Astrocyte of the spinal cord (primary cell): Measurements from ENCODE around the gene ADCK1.
"Not testable (repeated sequence)": the region's sequence is repeated elsewhere in the genome, so short reads cannot be mapped to it uniquely, and the experiment has no call there.

Experiments used
- DNase-seq: peaks from one replicate; pipeline ENCODE4 v3.0.0; 2011; ENCODE audit warnings: low read depth, low spot score
- H3K4me3 ChIP-seq: 2 replicates; pipeline ENCODE4 v1.5.1; 2011; ENCODE audit warnings: low read depth, mild to moderate bottlenecking, low read length, moderate library complexity
- CTCF ChIP-seq: IDR thresholded peaks from 2 replicates; pipeline ENCODE4 v1.5.1; 2012; ENCODE audit warnings: low read depth, mild to moderate bottlenecking, low read length, inconsistent platforms
- in situ Hi-C: cut with HindIII; loops from 2 replicates; pipeline ENCODE4 v1.10.0; 2017; ENCODE audit warnings: low sequenced_read_pairs

Gene ADCK1

DNA sequence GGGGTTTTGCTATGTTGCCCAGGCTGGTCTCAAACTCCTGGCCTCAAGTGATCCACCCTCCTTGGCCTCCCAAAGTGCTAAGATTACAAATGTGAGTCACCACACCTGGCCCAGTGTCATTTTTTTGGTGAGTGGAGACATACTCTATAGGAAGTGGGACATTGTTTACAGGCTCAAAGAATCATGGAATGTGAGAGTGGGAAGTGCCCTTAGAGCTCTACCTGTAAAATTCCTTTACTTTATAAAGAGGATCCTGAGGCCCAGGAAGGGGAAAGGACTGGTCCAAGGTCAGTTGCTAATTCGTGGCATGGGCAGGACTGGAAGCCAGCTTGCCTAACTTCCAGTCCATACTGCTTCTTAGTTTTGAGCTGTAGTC lies 8.7 kb upstream of the ADCK1 start:
- no peak overlapping the region for H3K4me3 ChIP-seq
- in situ Hi-C loops = no loop called here
- TF ChIP-seq CTCF = no peak
- no peak for DNase-seq

GRCh38 chr14:77793255-77793654 lies 6.7 kb upstream of the ADCK1 start:
- in situ Hi-C loops, DNase-seq, H3K4me3 ChIP-seq: not testable (repeated sequence)

GRCh38 chr14:77794357-77794756 lies 5.6 kb upstream of the ADCK1 start:
- no peak for DNase-seq
- in situ Hi-C loops = no loop called here
- TF ChIP-seq CTCF = no peak
- no peak overlapping the region for H3K4me3 ChIP-seq

- H3K4me3 ChIP-seq = peak overlapping the region; percentile 59
- in situ Hi-C loops, DNase-seq: not testable (repeated sequence)
These were observed 453 bp upstream of the ADCK1 start for GRCh38 chr14:77799456-77799855.

- in situ Hi-C loops = no loop called here
- peak overlapping the region; percentile 59 for H3K4me3 ChIP-seq
- no peak for TF ChIP-seq CTCF
These were observed 905 bp downstream of the ADCK1 start for GRCh38 chr14:77800814-77801213.

DNA sequence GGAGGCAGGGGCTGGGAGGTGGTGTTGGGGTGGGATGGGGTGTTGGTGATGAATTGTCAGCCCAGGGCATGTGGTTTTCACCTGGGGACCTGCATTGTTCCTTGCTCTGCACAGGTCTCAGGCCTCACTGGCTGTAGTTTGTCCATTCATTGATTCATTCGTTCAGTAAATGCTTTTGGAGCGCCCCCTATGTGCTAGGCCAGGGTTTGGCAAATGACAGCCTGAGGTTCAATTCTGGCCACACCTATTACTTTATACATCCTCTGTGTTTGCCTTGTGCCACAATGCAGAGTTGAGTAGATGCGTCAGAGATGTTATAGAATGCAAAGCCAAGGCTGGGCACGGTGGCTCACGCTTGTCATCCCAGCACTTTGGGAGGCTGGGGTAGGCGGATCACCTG lies 4.7 kb downstream of the ADCK1 start:
- peak; percentile 34 for TF ChIP-seq CTCF
- H3K4me3 ChIP-seq = no peak overlapping the region
- in situ Hi-C loops = no loop called here
- no peak for DNase-seq

More at GRCh38 chr14:77800814-77801213, 905 bp downstream of the ADCK1 start:
- DNase-seq = no peak

GRCh38 chr14:77805706-77806105 lies 5.8 kb downstream of the ADCK1 start:
- no peak for DNase-seq
- in situ Hi-C loops = no loop called here
- TF ChIP-seq CTCF = no peak
- no peak overlapping the region for H3K4me3 ChIP-seq

DNA sequence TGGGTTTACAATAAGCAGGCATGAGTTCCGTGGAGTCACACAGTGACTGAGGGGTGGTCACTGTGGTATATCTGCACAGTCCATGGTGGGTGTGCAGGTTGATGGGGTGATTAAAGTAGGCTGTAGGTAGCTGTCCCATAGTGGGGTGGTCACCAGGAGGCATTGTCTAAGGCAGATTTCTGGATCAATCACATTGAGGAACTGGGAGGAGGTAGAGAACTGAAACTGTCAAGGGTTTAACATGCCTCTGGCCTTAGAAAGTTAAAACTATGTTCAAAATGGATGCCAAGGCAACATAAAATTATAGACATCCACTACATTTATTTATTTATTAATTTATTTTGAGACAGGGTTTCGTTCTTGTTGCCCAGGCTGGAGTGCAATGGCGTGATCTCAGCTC lies 8.3 kb downstream of the ADCK1 start:
- no peak for DNase-seq
- no peak for TF ChIP-seq CTCF
- in situ Hi-C loops = no loop called here
- H3K4me3 ChIP-seq = no peak overlapping the region
